PC-9 (cell line): ENCODE measurements around the gene GHRH.

ENCODE experiments used
- EZH2 ChIP-seq: fragments of 200-600 bp; sonication (generic); IDR thresholded peaks from 2 replicates; pipeline ENCODE4 v1.8.0; 2017; ENCODE audit warnings: antibody characterized with exemption, low read depth
- TF ChIP-seq, protein P1 (sequence below): fragments of 200-600 bp; sonication (generic); conservative IDR thresholded peaks from 2 replicates; pipeline ENCODE4 v1.6.1; 2017; ENCODE audit warnings: mixed run types, antibody characterized with exemption, mild to moderate bottlenecking, moderate library complexity

DNA sequence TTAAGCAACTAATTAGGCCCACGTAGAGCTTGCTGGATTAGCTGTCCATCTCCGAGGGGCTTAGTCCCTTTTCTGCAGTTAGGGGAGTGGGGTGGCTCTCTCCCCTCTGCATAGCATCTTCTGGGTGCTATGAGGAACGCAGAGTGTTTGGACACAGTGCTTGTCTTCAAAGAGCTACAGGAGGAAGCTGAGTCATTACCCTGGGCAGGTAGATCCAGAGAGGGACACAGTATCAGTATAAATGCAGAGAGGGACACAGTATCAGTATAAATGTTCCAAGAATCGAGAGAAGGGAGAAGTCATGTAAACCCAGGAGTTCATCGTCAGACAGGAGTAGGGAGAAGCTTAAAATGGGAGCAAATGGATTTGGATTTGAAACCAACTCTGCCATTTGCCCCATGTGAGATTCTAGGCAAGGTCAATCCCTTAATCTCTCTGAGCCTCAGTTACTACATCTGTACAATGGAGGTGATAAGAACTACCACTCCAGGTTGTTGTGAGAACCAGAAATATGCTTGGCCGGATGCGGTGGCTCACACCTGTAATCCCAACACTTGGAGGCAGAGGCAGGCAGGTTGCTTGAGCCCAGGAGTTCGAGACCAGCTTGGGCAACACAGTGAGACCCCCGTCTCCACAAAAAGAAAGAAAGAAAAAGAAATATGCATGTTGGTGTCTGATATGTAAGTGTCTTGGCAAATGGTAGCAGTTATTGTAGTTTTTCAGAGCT is 5.5 kb upstream of the GHRH start:
- no peak for TF ChIP-seq EZH2
- TF ChIP-seq, protein P1, sequence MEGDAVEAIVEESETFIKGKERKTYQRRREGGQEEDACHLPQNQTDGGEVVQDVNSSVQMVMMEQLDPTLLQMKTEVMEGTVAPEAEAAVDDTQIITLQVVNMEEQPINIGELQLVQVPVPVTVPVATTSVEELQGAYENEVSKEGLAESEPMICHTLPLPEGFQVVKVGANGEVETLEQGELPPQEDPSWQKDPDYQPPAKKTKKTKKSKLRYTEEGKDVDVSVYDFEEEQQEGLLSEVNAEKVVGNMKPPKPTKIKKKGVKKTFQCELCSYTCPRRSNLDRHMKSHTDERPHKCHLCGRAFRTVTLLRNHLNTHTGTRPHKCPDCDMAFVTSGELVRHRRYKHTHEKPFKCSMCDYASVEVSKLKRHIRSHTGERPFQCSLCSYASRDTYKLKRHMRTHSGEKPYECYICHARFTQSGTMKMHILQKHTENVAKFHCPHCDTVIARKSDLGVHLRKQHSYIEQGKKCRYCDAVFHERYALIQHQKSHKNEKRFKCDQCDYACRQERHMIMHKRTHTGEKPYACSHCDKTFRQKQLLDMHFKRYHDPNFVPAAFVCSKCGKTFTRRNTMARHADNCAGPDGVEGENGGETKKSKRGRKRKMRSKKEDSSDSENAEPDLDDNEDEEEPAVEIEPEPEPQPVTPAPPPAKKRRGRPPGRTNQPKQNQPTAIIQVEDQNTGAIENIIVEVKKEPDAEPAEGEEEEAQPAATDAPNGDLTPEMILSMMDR: no peak
